GM06990 (cell line): ENCODE results near the gene MFSD6.

Source experiments
- DNase-seq: peaks from one replicate; pipeline ENCODE4 v3.0.0-alpha.2; 2011; ENCODE audit not compliant: insufficient read length; ENCODE audit errors: extremely low read depth
- H3K27me3 ChIP-seq: replicated peaks from 2 replicates; pipeline ENCODE4 v1.6.0; 2011; ENCODE audit warnings: low read length; ENCODE audit not compliant: control insufficient read depth, insufficient read depth
- H3K36me3 ChIP-seq: 2 replicates; pipeline ENCODE4 v1.5.1; 2011; ENCODE audit warnings: low read length; ENCODE audit not compliant: control insufficient read depth, insufficient read depth
- H3K4me3 ChIP-seq: replicated peaks from 2 replicates; pipeline ENCODE4 v1.5.1; 2011; ENCODE audit warnings: low read depth, mild to moderate bottlenecking, control low read depth, low read length
- TF ChIP-seq, protein P1 (sequence below): IDR thresholded peaks from 2 replicates; pipeline ENCODE4 v1.5.1; 2011; ENCODE audit warnings: low read length, control low read depth, mild to moderate bottlenecking, inconsistent platforms; ENCODE audit not compliant: insufficient read depth, poor library complexity, severe bottlenecking

MFSD6 gene

DNA sequence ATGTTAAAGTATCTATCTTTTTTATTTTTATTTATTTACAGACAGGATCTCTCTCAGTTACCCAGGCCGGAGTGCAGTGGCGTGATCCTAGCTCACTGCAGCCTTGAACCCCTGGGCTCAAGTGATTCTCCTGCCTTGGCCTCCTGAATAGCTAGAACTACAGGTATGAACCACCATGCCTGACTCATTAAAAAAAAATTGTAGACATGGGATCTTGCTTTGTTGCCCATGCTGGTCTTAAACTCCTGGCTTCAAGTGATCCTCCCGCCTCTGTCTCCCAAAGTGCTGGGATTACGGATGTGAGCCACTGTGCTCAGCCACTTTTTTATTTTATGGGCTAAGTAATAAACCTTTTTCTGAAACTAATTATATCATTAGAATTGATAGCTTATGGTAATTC is 7.1 kb downstream of the MFSD6 start:
- H3K27me3 ChIP-seq, result no peaks in the 10 kb centered on the region
- H3K4me3 ChIP-seq, result no peak overlapping the region
- DNase-seq, result no peak
- TF ChIP-seq, protein P1, sequence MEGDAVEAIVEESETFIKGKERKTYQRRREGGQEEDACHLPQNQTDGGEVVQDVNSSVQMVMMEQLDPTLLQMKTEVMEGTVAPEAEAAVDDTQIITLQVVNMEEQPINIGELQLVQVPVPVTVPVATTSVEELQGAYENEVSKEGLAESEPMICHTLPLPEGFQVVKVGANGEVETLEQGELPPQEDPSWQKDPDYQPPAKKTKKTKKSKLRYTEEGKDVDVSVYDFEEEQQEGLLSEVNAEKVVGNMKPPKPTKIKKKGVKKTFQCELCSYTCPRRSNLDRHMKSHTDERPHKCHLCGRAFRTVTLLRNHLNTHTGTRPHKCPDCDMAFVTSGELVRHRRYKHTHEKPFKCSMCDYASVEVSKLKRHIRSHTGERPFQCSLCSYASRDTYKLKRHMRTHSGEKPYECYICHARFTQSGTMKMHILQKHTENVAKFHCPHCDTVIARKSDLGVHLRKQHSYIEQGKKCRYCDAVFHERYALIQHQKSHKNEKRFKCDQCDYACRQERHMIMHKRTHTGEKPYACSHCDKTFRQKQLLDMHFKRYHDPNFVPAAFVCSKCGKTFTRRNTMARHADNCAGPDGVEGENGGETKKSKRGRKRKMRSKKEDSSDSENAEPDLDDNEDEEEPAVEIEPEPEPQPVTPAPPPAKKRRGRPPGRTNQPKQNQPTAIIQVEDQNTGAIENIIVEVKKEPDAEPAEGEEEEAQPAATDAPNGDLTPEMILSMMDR, result no peak
- H3K36me3 ChIP-seq, result no peaks in the 10 kb centered on the region

DNA sequence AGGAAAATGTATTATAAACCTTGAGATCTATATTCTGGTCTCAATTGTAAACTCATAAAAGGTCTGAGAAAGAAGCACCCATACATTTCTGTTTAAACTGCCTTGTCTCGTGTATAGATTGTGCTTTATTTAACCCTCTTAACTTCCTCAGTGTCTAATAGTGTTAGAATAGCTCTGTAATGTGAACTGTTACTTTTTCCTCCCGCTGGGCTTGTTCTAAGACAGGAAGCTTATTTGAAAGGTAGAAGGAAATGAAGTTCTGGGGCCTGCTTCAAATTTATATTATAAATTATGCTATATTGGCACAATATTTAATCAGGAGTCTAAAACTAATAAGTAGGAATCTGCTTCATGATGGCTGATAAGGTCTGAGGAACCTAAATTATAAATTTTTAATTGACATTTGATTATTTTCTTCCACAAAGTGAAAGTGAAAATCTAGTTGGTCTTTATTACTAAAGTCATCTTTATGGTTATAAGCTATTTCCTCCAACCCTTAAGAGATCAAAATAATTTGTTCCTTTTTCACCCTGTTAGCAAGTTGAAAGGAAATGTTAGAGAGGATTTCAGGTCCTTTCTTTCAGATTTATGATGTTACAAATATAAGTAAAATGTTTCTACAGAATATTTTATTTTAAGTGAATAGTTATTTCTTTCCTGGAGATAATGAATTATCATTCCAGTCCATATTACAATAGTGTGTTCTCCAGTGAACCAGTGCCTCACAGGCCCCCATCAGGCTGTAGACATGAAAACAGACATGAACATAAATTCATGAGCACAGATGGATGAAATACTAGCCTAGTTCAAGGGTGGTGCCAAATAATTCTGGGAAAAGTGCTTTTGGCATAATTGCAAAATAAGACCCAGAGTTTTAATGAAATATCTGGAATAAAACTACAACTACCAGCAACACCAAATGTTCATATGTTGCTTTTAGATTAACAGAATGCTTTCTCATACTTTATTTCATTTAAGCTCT is 7.9 kb downstream of the MFSD6 start:
- DNase-seq, result no peak
- H3K4me3 ChIP-seq, result no peak overlapping the region
- TF ChIP-seq, protein P1, result no peak
- H3K27me3 ChIP-seq, result no peaks in the 10 kb centered on the region
- H3K36me3 ChIP-seq, result no peaks in the 10 kb centered on the region

DNA sequence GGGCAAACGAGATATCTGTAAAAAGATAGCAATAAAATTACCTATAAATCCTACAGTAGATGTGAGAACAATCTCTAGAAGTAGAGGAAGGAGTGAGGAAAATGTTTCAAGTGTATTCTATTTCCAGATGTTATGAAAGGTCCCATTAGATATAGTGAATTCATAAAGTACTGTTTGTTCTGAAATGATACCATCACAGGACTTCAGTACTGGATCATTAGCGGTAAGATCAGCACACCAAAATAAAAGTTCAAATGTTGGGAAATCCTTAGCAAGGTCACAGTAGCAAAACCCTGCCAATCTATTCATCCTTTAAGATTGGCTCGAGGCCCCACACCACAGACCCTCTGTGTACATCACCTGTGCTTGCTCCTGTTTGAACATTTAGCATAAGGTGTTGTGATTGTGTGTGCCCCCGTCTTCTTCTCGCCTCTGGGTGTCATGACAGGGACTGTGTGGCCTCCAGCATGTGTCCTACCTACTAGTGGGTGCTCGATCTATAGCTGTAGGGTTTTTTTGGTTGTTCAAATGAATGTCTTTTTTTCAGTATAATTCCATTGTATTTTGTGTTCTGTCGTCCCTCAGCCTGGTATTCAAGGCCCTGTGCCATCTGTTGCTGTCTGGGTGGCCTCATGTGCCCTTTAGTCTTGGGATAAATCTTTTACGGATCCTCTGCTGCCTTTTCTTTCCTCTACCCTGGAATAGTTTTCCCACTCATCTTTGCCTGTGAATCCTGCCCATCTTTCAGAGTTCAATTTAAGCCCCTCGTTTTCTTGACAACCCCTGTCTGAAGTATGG is 9.1 kb downstream of the MFSD6 start:
- Histone ChIP-seq H3K27me3 (no peaks in the 10 kb centered on the region), H3K36me3 (no peaks in the 10 kb centered on the region), H3K4me3 (no peak overlapping the region)
- no peak for DNase-seq
- TF ChIP-seq, protein P1, result no peak

DNA sequence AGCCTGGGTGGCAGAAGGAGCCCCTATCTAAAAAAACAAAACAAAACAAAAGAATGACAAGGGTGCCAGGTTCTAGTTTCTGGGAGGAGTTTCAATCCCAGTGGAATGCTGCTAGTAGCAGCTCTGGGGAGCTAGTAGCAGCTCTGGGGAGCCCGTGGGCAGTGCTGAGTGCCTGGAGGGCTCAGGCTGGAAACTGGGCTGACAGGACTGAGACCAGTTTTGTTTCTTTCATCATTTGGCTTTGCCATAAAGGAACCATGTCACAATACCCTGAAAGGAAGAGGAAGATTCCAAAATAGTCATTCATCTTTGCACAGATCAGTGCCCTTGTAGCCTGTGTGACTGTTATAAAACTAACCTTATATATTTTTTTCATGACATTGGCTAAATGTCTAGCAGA is 10.6 kb downstream of the MFSD6 start:
- TF ChIP-seq, protein P1, result no peak
- Histone ChIP-seq H3K36me3 (no peaks in the 10 kb centered on the region), H3K27me3 (no peaks in the 10 kb centered on the region), H3K4me3 (no peak overlapping the region)
- DNase-seq, result no peak

DNA sequence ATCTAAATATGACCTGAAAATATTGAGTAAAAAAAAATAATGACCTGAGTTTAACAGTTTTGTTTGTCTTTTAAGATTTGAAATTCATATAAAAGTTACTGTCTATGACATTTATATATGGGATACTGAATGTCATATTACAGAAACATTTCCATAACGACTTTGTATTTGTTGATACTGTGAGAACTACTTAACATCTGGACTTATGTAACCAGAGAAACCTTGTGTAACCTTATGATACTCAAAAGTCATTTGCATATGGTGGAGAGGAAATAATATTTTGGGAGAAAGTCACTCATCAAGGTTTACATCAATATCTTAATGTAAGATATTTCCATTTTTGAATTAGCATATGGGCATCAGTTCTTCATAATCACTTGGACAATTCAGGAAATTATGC is 12.6 kb downstream of the MFSD6 start:
- TF ChIP-seq, protein P1, result no peak

More for the DNA sequence above, 12.6 kb downstream of the MFSD6 start:
- no peaks in the 10 kb centered on the region for H3K27me3 ChIP-seq
- DNase-seq, result no peak
- H3K4me3 ChIP-seq, result no peak overlapping the region
- no peaks in the 10 kb centered on the region for H3K36me3 ChIP-seq
